B cell (primary cell): Measurements from ENCODE around the gene ARID1A.

Experiments
- EZH2 ChIP-seq: IDR thresholded peaks from 2 replicates; pipeline ENCODE4 v1.6.1; 2012; ENCODE audit warnings: borderline replicate concordance, low read depth, mild to moderate bottlenecking, moderate library complexity, low read length; ENCODE audit not compliant: insufficient read depth, poor library complexity, severe bottlenecking
- TF ChIP-seq, protein P1 (sequence below): fragments of 200-600 bp; IDR thresholded peaks from one replicate; pipeline ENCODE4 v1.8.0; 2022; ENCODE audit warnings: antibody characterized with exemption, mild to moderate bottlenecking

DNA sequence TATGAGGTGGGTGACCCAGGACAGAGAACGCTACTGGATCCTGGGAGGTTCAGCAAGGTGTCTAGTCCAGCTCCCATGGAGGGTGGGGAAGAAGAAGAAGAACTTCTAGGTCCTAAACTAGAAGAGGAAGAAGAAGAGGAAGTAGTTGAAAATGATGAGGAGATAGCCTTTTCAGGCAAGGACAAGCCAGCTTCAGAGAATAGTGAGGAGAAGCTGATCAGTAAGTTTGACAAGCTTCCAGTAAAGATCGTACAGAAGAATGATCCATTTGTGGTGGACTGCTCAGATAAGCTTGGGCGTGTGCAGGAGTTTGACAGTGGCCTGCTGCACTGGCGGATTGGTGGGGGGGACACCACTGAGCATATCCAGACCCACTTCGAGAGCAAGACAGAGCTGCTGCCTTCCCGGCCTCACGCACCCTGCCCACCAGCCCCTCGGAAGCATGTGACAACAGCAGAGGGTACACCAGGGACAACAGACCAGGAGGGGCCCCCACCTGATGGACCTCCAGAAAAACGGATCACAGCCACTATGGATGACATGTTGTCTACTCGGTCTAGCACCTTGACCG, 83.4 kb downstream of the ARID1A start:
- TF ChIP-seq, protein P1, sequence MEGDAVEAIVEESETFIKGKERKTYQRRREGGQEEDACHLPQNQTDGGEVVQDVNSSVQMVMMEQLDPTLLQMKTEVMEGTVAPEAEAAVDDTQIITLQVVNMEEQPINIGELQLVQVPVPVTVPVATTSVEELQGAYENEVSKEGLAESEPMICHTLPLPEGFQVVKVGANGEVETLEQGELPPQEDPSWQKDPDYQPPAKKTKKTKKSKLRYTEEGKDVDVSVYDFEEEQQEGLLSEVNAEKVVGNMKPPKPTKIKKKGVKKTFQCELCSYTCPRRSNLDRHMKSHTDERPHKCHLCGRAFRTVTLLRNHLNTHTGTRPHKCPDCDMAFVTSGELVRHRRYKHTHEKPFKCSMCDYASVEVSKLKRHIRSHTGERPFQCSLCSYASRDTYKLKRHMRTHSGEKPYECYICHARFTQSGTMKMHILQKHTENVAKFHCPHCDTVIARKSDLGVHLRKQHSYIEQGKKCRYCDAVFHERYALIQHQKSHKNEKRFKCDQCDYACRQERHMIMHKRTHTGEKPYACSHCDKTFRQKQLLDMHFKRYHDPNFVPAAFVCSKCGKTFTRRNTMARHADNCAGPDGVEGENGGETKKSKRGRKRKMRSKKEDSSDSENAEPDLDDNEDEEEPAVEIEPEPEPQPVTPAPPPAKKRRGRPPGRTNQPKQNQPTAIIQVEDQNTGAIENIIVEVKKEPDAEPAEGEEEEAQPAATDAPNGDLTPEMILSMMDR: no peak
- TF ChIP-seq EZH2: no peak
